GM23338 (cell line): ENCODE data around the gene SGK1. TPM values are rescaled to one million over a fixed set of nuclear protein-coding genes. Genes with fewer than 3 reads are reported as not detected.

Experiments
- ATAC-seq: fragments of 200-7000 bp; cut with Tn5 transposase; 3 replicates; pipeline ENCODE4 v1.9.1; 2020
- DNase-seq: peaks from one replicate; pipeline ENCODE4 v3.0.0-alpha.2; 2015; ENCODE audit warnings: low spot score
- H2AFZ ChIP-seq: fragments of 200-600 bp; sonication (generic); 2 replicates; pipeline ENCODE4 v1.8.0; 2016; ENCODE audit warnings: antibody characterized with exemption, mild to moderate bottlenecking, moderate library complexity
- H3F3A ChIP-seq: fragments of 200-600 bp; sonication (generic); replicated peaks from 2 replicates; pipeline ENCODE4 v1.8.0; 2017; ENCODE audit warnings: antibody characterized with exemption, mixed run types, low read depth
- H3K27ac ChIP-seq: fragments of 200-600 bp; sonication (generic); 2 replicates; pipeline ENCODE4 v1.6.1; 2016; ENCODE audit warnings: low read depth
- H3K27me3 ChIP-seq: fragments of 200-600 bp; sonication (generic); 2 replicates; pipeline ENCODE4 v1.8.0; 2016; ENCODE audit warnings: mild to moderate bottlenecking, mixed run types, moderate library complexity; ENCODE audit not compliant: insufficient read depth
- H3K36me3 ChIP-seq: fragments of 200-600 bp; sonication (generic); 2 replicates; pipeline ENCODE4 v1.8.0; 2016; ENCODE audit warnings: mild to moderate bottlenecking; ENCODE audit not compliant: insufficient read depth
- H3K4me1 ChIP-seq: fragments of 200-600 bp; sonication (generic); 2 replicates; pipeline ENCODE4 v1.8.0; 2016; ENCODE audit warnings: mild to moderate bottlenecking, moderate library complexity; ENCODE audit not compliant: insufficient read depth
- H3K4me2 ChIP-seq: fragments of 200-600 bp; sonication (generic); 2 replicates; pipeline ENCODE4 v1.7.1; 2017; ENCODE audit warnings: mixed run types
- H3K4me3 ChIP-seq: fragments of 200-600 bp; sonication (generic); 2 replicates; pipeline ENCODE4 v1.6.1; 2016; ENCODE audit warnings: mixed run types
- H3K79me2 ChIP-seq: fragments of 200-600 bp; sonication (generic); replicated peaks from 2 replicates; pipeline ENCODE4 v1.8.0; 2017; ENCODE audit warnings: mild to moderate bottlenecking; ENCODE audit not compliant: insufficient read depth
- H3K9me2 ChIP-seq: fragments of 200-600 bp; sonication (generic); 2 replicates; pipeline ENCODE4 v1.8.0; 2017; ENCODE audit not compliant: insufficient read depth
- H4K20me1 ChIP-seq: fragments of 200-600 bp; sonication (generic); replicated peaks from 2 replicates; pipeline ENCODE4 v1.8.0; 2017; ENCODE audit warnings: mild to moderate bottlenecking; ENCODE audit not compliant: insufficient read depth
- H3K27ac Mint-ChIP-seq: 2 replicates; pipeline ENCODE4 v1.8.0; 2020; ENCODE audit warnings: inconsistent platforms, mild to moderate bottlenecking, moderate library complexity, mixed read lengths
- H3K27me3 Mint-ChIP-seq: 3 replicates; pipeline ENCODE4 v1.8.0; 2022; ENCODE audit warnings: low read depth, mild to moderate bottlenecking, moderate library complexity, mixed read lengths, inconsistent platforms; ENCODE audit not compliant: insufficient read depth, poor library complexity
- H3K36me3 Mint-ChIP-seq: 3 replicates; pipeline ENCODE4 v1.8.0; 2021; ENCODE audit warnings: low read depth, mild to moderate bottlenecking, inconsistent platforms, moderate library complexity, mixed read lengths
- H3K4me1 Mint-ChIP-seq: 3 replicates; pipeline ENCODE4 v1.8.0; 2020; ENCODE audit warnings: mild to moderate bottlenecking, inconsistent platforms, mixed read lengths
- H3K4me3 Mint-ChIP-seq: 3 replicates; pipeline ENCODE4 v1.8.0; 2021; ENCODE audit warnings: moderate library complexity, mild to moderate bottlenecking, inconsistent platforms, mixed read lengths
- H3K9me3 Mint-ChIP-seq: 3 replicates; pipeline ENCODE4 v1.8.0; 2020; ENCODE audit warnings: moderate library complexity, mild to moderate bottlenecking, inconsistent platforms, mixed read lengths
- CREB1 ChIP-seq: fragments of 250-450 bp; sonication (Bioruptor Pico); IDR thresholded peaks from 2 replicates; pipeline ENCODE4 v1.5.0; 2020; ENCODE audit warnings: low read depth, mild to moderate bottlenecking, moderate library complexity
- EZH2 ChIP-seq: fragments of 200-600 bp; sonication (generic); IDR thresholded peaks from one replicate; pipeline ENCODE4 v1.8.0; 2017; ENCODE audit warnings: antibody characterized with exemption, mild to moderate bottlenecking, low read depth; ENCODE audit not compliant: unreplicated experiment
- EZH2phosphoT487 ChIP-seq: fragments of 200-600 bp; sonication (generic); IDR thresholded peaks from one replicate; pipeline ENCODE4 v1.8.1; 2018; ENCODE audit warnings: antibody characterized with exemption; ENCODE audit not compliant: unreplicated experiment
- JUNB ChIP-seq: IDR thresholded peaks from one replicate; pipeline ENCODE4 v1.6.1; 2016; ENCODE audit warnings: antibody characterized with exemption; ENCODE audit not compliant: unreplicated experiment
- NANOG ChIP-seq: IDR thresholded peaks from 2 replicates; pipeline ENCODE4 v1.6.1; 2016; ENCODE audit warnings: antibody characterized with exemption, borderline replicate concordance
- POLR2AphosphoS5 ChIP-seq: IDR thresholded peaks from 2 replicates; pipeline ENCODE4 v1.6.1; 2016; ENCODE audit warnings: antibody characterized with exemption, low read depth
- STAT1 ChIP-seq: IDR thresholded peaks from one replicate; pipeline ENCODE4 v1.6.1; 2016; ENCODE audit warnings: antibody characterized with exemption; ENCODE audit not compliant: unreplicated experiment
- ZNF114 ChIP-seq: fragments of 250-450 bp; sonication (Bioruptor Pico); IDR thresholded peaks from 2 replicates; pipeline ENCODE4 v1.5.0; 2020; ENCODE audit warnings: mild to moderate bottlenecking, moderate library complexity
- ZNF331 ChIP-seq: fragments of 250-450 bp; sonication (Bioruptor Pico); IDR thresholded peaks from 2 replicates; pipeline ENCODE4 v1.5.0; 2020; ENCODE audit warnings: low read depth, mild to moderate bottlenecking, moderate library complexity
- polyA plus RNA-seq: library from polyadenylated mRNA; unstranded; fragments of >200 nt; fragmentation: Nextera tagmentation; extraction: Ambion mirVana; gene quantifications from 2 replicates; pipeline ENCODE4 v1.2.1, GENCODE V29; 2016
- total RNA-seq: library from RNA; depleted of rRNA; stranded (reverse); fragments of >200 nt; shearing (Covaris generic); gene quantifications from 2 replicates; pipeline ENCODE4 v1.2.3, GENCODE V29; 2014
- TF ChIP-seq, protein P1 (sequence below), 2 experiments: fragments of 200-600 bp in 1 of 2; sonication (generic) in 1 of 2; conservative IDR thresholded peaks; 2 replicates each; pipeline versions ENCODE4 v1.5.1 to v1.6.1; 2016 to 2017; ENCODE audit warnings: antibody characterized with exemption in 2 of 2, low read depth in 2 of 2, mild to moderate bottlenecking in 2 of 2, moderate library complexity in 1 of 2
- TF ChIP-seq, protein P2 (sequence below): IDR thresholded peaks from 2 replicates; pipeline ENCODE4 v1.6.1; 2016; ENCODE audit warnings: antibody characterized with exemption

SGK1 gene
- total and polyA plus RNA-seq, 2 experiments from 2014 or later, result 16.3 to 37.2 TPM

DNA sequence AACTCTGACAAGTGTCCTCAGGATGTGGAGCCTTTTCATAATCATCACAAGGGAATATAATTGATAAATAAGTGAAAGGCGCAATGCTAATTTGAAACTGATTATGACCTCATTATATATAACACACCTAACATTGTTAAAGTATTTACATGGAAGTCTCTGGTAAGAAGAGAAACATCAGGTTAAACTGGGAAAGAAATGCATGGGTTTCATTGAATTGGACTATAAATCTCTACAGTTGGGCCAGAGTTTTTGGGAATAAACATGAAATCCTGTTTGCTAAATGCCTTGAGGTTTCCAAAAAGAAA is 1.0 kb upstream of the SGK1 start:
- H3K4me1 Mint-ChIP-seq, result peaks cover 34% of the 10 kb centered on the region
- TF ChIP-seq, protein P1, sequence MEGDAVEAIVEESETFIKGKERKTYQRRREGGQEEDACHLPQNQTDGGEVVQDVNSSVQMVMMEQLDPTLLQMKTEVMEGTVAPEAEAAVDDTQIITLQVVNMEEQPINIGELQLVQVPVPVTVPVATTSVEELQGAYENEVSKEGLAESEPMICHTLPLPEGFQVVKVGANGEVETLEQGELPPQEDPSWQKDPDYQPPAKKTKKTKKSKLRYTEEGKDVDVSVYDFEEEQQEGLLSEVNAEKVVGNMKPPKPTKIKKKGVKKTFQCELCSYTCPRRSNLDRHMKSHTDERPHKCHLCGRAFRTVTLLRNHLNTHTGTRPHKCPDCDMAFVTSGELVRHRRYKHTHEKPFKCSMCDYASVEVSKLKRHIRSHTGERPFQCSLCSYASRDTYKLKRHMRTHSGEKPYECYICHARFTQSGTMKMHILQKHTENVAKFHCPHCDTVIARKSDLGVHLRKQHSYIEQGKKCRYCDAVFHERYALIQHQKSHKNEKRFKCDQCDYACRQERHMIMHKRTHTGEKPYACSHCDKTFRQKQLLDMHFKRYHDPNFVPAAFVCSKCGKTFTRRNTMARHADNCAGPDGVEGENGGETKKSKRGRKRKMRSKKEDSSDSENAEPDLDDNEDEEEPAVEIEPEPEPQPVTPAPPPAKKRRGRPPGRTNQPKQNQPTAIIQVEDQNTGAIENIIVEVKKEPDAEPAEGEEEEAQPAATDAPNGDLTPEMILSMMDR (conservative IDR thresholded peaks at IDR 0.05; ENCODE audit: low read depth in 2 of 2), result no peak
- TF ChIP-seq EZH2phosphoT487, result no peak
- no peak for TF ChIP-seq JUNB
- no peak for TF ChIP-seq ZNF331 (CRISPR knock-in tag)
- TF ChIP-seq CREB1 (CRISPR knock-in tag), result no peak
- TF ChIP-seq STAT1, result no peak
- TF ChIP-seq EZH2, result no peak
- no peak for TF ChIP-seq POLR2AphosphoS5
- Histone ChIP-seq H4K20me1 (no peaks in the 10 kb centered on the region), H3K79me2 (no peaks in the 10 kb centered on the region), H3K27me3 (peaks cover 17% of the 10 kb centered on the region), H3K27ac (no peak overlapping the region), H3F3A (no peaks in the 10 kb centered on the region), H3K4me2 (no peak overlapping the region), H3K9me2 (no peaks in the 10 kb centered on the region), H3K4me1 (peaks cover 30% of the 10 kb centered on the region), H3K4me3 (no peak overlapping the region), H3K36me3 (no peaks in the 10 kb centered on the region), H2AFZ (no peak overlapping the region)
- DNase-seq (no peak), ATAC-seq (no peak)
- H3K27ac Mint-ChIP-seq, result no peak overlapping the region
- peak overlapping the region; percentile 42; the same call in 1 of the 3 replicates for H3K4me3 Mint-ChIP-seq
- no peaks in the 10 kb centered on the region for H3K36me3 Mint-ChIP-seq
- H3K9me3 Mint-ChIP-seq, result no peaks in the 10 kb centered on the region
- H3K27me3 Mint-ChIP-seq, result peaks cover 3% of the 10 kb centered on the region

DNA sequence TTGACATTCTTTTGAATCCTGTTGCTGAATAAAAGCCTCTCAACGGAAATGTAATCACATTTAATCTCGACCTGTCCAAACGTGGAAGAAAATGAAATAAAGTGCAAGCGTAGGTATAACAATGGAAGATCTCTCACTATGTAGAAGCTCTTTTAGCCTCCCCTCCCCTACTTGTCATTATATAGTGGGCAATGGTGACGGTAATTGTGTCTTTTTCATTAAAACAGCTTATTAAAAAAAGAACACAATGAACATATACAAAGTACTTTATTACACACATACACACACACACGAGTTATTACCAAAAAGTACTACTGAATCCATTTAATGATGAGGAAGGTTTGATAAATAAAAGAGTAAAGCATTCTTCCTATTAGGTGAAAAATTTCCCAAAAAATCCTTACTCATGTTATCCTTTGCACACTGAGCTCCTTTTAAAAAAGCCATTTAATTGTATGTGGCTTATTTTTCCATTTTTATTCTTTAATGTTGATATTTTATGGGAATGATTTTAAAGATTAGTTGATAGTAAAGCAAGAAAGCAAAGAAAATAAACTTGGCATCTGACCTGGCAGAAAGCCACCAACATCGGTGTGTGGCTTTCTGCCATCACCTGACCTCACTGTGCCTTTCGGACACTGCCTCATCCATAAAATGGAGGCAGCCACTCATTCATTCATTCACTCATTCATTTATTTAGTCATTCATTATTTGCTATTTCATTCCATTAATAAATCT is 493 bp upstream of the SGK1 start:
- ATAC-seq (no peak), DNase-seq (no peak)
- peak overlapping the region; percentile 61 for H3K4me3 ChIP-seq
- H3K4me1 Mint-ChIP-seq, result peaks cover 34% of the 10 kb centered on the region
- H3K27me3 Mint-ChIP-seq, result peaks cover 3% of the 10 kb centered on the region
- H3K9me2 ChIP-seq, result no peaks in the 10 kb centered on the region
- no peaks in the 10 kb centered on the region for H3K36me3 Mint-ChIP-seq
- H2AFZ ChIP-seq, result peak overlapping the region; percentile 94; the same call in 1 of the 2 replicates
- no peak overlapping the region for H3K27ac Mint-ChIP-seq
- no peaks in the 10 kb centered on the region for H4K20me1 ChIP-seq
- H3K4me2 ChIP-seq, result peak overlapping the region; percentile 81
- H3K79me2 ChIP-seq, result no peaks in the 10 kb centered on the region
- no peak for TF ChIP-seq ZNF114 (CRISPR knock-in tag)
- TF ChIP-seq, protein P2, sequence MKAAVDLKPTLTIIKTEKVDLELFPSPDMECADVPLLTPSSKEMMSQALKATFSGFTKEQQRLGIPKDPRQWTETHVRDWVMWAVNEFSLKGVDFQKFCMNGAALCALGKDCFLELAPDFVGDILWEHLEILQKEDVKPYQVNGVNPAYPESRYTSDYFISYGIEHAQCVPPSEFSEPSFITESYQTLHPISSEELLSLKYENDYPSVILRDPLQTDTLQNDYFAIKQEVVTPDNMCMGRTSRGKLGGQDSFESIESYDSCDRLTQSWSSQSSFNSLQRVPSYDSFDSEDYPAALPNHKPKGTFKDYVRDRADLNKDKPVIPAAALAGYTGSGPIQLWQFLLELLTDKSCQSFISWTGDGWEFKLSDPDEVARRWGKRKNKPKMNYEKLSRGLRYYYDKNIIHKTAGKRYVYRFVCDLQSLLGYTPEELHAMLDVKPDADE, result no peak
- no peak for TF ChIP-seq ZNF331 (CRISPR knock-in tag)
- TF ChIP-seq JUNB, result no peak
- TF ChIP-seq NANOG, result no peak
- no peak for TF ChIP-seq STAT1
- TF ChIP-seq POLR2AphosphoS5, result no peak
- TF ChIP-seq, protein P1 (conservative IDR thresholded peaks at IDR 0.05; ENCODE audit: low read depth in 2 of 2), result no peak
- no peak for TF ChIP-seq CREB1 (CRISPR knock-in tag)
- H3K36me3 ChIP-seq, result no peaks in the 10 kb centered on the region
- H3F3A ChIP-seq, result no peaks in the 10 kb centered on the region
- H3K4me3 Mint-ChIP-seq, result peak overlapping the region; percentile 80
- peaks cover 17% of the 10 kb centered on the region for H3K27me3 ChIP-seq
- no peak overlapping the region for H3K27ac ChIP-seq
- peaks cover 35% of the 10 kb centered on the region for H3K4me1 ChIP-seq
- H3K9me3 Mint-ChIP-seq, result no peaks in the 10 kb centered on the region
